ENCODE results near the gene PHGDH. TPM values are rescaled to one million over a fixed set of nuclear protein-coding genes. Genes with fewer than 3 reads are reported as not detected.

The PHGDH gene
- total RNA-seq, 1 donor from 2014 or later = 280 TPM

- H3K36me3 Mint-ChIP-seq (ENCODE audit: unreplicated experiment) = peaks cover 19% of the 10 kb centered on the region
- H3K9me3 Mint-ChIP-seq (ENCODE audit: unreplicated experiment) = peaks cover 6% of the 10 kb centered on the region
- H3K4me1 Mint-ChIP-seq (ENCODE audit: low read depth, unreplicated experiment) = peaks cover 11% of the 10 kb centered on the region
- H3K27me3 Mint-ChIP-seq (ENCODE audit: unreplicated experiment) = no peaks in the 10 kb centered on the region
- no peak for DNase-seq
- no peak overlapping the region for H3K27ac Mint-ChIP-seq (ENCODE audit: unreplicated experiment)
- TF ChIP-seq, protein P1, sequence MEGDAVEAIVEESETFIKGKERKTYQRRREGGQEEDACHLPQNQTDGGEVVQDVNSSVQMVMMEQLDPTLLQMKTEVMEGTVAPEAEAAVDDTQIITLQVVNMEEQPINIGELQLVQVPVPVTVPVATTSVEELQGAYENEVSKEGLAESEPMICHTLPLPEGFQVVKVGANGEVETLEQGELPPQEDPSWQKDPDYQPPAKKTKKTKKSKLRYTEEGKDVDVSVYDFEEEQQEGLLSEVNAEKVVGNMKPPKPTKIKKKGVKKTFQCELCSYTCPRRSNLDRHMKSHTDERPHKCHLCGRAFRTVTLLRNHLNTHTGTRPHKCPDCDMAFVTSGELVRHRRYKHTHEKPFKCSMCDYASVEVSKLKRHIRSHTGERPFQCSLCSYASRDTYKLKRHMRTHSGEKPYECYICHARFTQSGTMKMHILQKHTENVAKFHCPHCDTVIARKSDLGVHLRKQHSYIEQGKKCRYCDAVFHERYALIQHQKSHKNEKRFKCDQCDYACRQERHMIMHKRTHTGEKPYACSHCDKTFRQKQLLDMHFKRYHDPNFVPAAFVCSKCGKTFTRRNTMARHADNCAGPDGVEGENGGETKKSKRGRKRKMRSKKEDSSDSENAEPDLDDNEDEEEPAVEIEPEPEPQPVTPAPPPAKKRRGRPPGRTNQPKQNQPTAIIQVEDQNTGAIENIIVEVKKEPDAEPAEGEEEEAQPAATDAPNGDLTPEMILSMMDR (IDR thresholded peaks at IDR 0.05; ENCODE audit: partially characterized antibody, unreplicated experiment) = no peak
- H3K4me3 Mint-ChIP-seq (ENCODE audit: unreplicated experiment) = no peak overlapping the region
Observed at GRCh38 chr1:119720866-119721440, 9.2 kb downstream of the PHGDH start.

DNA sequence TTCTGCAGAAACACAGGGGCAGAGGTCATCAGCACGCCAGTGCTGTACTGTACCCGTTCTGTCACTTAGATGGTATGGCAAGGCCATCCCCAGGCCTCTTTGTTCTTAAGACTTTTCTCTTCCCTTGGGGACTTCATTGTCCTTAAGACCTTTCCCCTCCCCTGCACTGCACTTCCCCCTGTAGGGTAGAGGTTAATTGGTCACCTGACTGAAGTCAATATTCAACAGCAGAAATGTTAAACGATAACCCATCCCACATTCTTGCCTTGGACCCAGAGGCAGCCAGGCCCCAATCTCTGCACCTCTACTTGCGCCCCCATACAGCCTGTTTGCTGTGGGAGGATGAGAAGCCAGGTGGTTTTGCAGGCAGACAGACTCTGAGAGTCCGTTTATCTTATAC, 10.2 kb downstream of the PHGDH start:
- H3K9me3 Mint-ChIP-seq (ENCODE audit: unreplicated experiment) = peaks cover 6% of the 10 kb centered on the region
- peaks cover 23% of the 10 kb centered on the region for H3K36me3 Mint-ChIP-seq (ENCODE audit: unreplicated experiment)
- H3K27ac Mint-ChIP-seq (ENCODE audit: unreplicated experiment) = no peak overlapping the region
- no peak for DNase-seq
- H3K4me3 Mint-ChIP-seq (ENCODE audit: unreplicated experiment) = no peak overlapping the region
- peaks cover 4% of the 10 kb centered on the region for H3K4me1 Mint-ChIP-seq (ENCODE audit: low read depth, unreplicated experiment)
- TF ChIP-seq, protein P1 (IDR thresholded peaks at IDR 0.05; ENCODE audit: partially characterized antibody, unreplicated experiment) = no peak
- H3K27me3 Mint-ChIP-seq (ENCODE audit: unreplicated experiment) = no peaks in the 10 kb centered on the region

- no peak for DNase-seq
- TF ChIP-seq, protein P1 (IDR thresholded peaks at IDR 0.05; ENCODE audit: partially characterized antibody, unreplicated experiment) = no peak
- Mint-ChIP-seq H3K4me1 (ENCODE audit: low read depth, unreplicated experiment) (peaks cover 4% of the 10 kb centered on the region), H3K4me3 (ENCODE audit: unreplicated experiment) (no peak overlapping the region), H3K27me3 (ENCODE audit: unreplicated experiment) (no peaks in the 10 kb centered on the region), H3K36me3 (ENCODE audit: unreplicated experiment) (peaks cover 35% of the 10 kb centered on the region), H3K9me3 (ENCODE audit: unreplicated experiment) (peaks cover 2% of the 10 kb centered on the region), H3K27ac (ENCODE audit: unreplicated experiment) (no peak overlapping the region)
Observed at GRCh38 chr1:119724611-119725218, 13.0 kb downstream of the PHGDH start.

- H3K27me3 Mint-ChIP-seq (ENCODE audit: unreplicated experiment) = no peaks in the 10 kb centered on the region
- peaks cover 2% of the 10 kb centered on the region for H3K9me3 Mint-ChIP-seq (ENCODE audit: unreplicated experiment)
- H3K36me3 Mint-ChIP-seq (ENCODE audit: unreplicated experiment) = peaks cover 35% of the 10 kb centered on the region
- no peak overlapping the region for H3K27ac Mint-ChIP-seq (ENCODE audit: unreplicated experiment)
- H3K4me3 Mint-ChIP-seq (ENCODE audit: unreplicated experiment) = no peak overlapping the region
- DNase-seq = no peak
- H3K4me1 Mint-ChIP-seq (ENCODE audit: low read depth, unreplicated experiment) = peaks cover 4% of the 10 kb centered on the region
- TF ChIP-seq, protein P1 (IDR thresholded peaks at IDR 0.05; ENCODE audit: partially characterized antibody, unreplicated experiment) = no peak
Observed at GRCh38 chr1:119725626-119726025, 13.9 kb downstream of the PHGDH start.

- Mint-ChIP-seq H3K27ac (ENCODE audit: unreplicated experiment) (no peak overlapping the region), H3K9me3 (ENCODE audit: unreplicated experiment) (peaks cover 2% of the 10 kb centered on the region), H3K4me1 (ENCODE audit: low read depth, unreplicated experiment) (peaks cover 2% of the 10 kb centered on the region), H3K27me3 (ENCODE audit: unreplicated experiment) (peaks cover 3% of the 10 kb centered on the region), H3K4me3 (ENCODE audit: unreplicated experiment) (no peak overlapping the region), H3K36me3 (ENCODE audit: unreplicated experiment) (peaks cover 29% of the 10 kb centered on the region)
- TF ChIP-seq, protein P1 (IDR thresholded peaks at IDR 0.05; ENCODE audit: partially characterized antibody, unreplicated experiment) = no peak
- DNase-seq = no peak
Observed at GRCh38 chr1:119727991-119728390, 16.3 kb downstream of the PHGDH start.

All from glutamatergic neuron (in vitro differentiated cells).